ENCODE data around the gene CACNA1I.

The CACNA1I gene

GRCh38 chr22:39600491-39601179 lies 30.1 kb downstream of the CACNA1I start:
- no peak for DNase-seq

GRCh38 chr22:39601180-39601535 lies 30.6 kb downstream of the CACNA1I start:
- DNase-seq, result no peak

- DNase-seq, result no peak
Measured at GRCh38 chr22:39603345-39603744, 32.8 kb downstream of the CACNA1I start.

- DNase-seq, result no peak
Measured at GRCh38 chr22:39610246-39610645, 39.7 kb downstream of the CACNA1I start.

- DNase-seq, result no peak
Measured at GRCh38 chr22:39610766-39611165, 40.2 kb downstream of the CACNA1I start.

GRCh38 chr22:39611360-39611759 lies 40.8 kb downstream of the CACNA1I start:
- DNase-seq, result no peak

- peak; percentile 30 for DNase-seq
Measured at GRCh38 chr22:39612811-39613548, 42.4 kb downstream of the CACNA1I start.

- no peak for DNase-seq
Measured at GRCh38 chr22:39613549-39613921, 43.0 kb downstream of the CACNA1I start.

GRCh38 chr22:39614442-39614841 lies 43.9 kb downstream of the CACNA1I start:
- no peak for DNase-seq

- DNase-seq, result no peak
Measured at GRCh38 chr22:39616051-39616450, 45.5 kb downstream of the CACNA1I start.

GRCh38 chr22:39616781-39617180 lies 46.2 kb downstream of the CACNA1I start:
- no peak for DNase-seq

GRCh38 chr22:39617342-39617741 lies 46.8 kb downstream of the CACNA1I start:
- DNase-seq, result peak; percentile 40

GRCh38 chr22:39617970-39618757 lies 47.6 kb downstream of the CACNA1I start:
- no peak for DNase-seq

- no peak for DNase-seq
Measured at GRCh38 chr22:39618996-39619530, 48.5 kb downstream of the CACNA1I start.

GRCh38 chr22:39620924-39621690 lies 50.6 kb downstream of the CACNA1I start:
- no peak for DNase-seq

- DNase-seq, result no peak
Measured at GRCh38 chr22:39621826-39622225, 51.3 kb downstream of the CACNA1I start.

GRCh38 chr22:39622881-39623367 lies 52.4 kb downstream of the CACNA1I start:
- peak; percentile 72 for DNase-seq

- no peak for DNase-seq
Measured at GRCh38 chr22:39623603-39624500, 53.3 kb downstream of the CACNA1I start.

- DNase-seq, result no peak
Measured at GRCh38 chr22:39624501-39624821, 53.9 kb downstream of the CACNA1I start.

- no peak for DNase-seq
Measured at GRCh38 chr22:39625569-39626537, 55.3 kb downstream of the CACNA1I start.
